K562 (cell line): ENCODE results near the gene CELSR2.

Experiments
- ATF1 ChIP-seq, 2 experiments: fragments of 450-650 bp in 1 of 2; IDR thresholded peaks; 2 replicates each; pipeline ENCODE4 v1.6.1; 2016; ENCODE audit warnings: missing compliant biosample characterization in 1 of 2, missing genetic modification characterization in 1 of 2
- EZH2 ChIP-seq: IDR thresholded peaks from 2 replicates; pipeline ENCODE4 v1.6.1; 2012; ENCODE audit warnings: low read depth, mild to moderate bottlenecking, inconsistent platforms, low read length, borderline replicate concordance
- IRF1 ChIP-seq: sonication (generic); formaldehyde crosslinking; IDR thresholded peaks from 2 replicates; pipeline ENCODE4 v1.8.0; 2022; ENCODE audit warnings: missing genetic modification reagents, mild to moderate bottlenecking, borderline replicate concordance
- JUND ChIP-seq, 2 experiments: IDR thresholded peaks; 2 replicates in 1 of 2; 3 replicates in 1 of 2; pipeline ENCODE4 v1.6.1; 2011; ENCODE audit warnings: borderline replicate concordance in 2 of 2, low read depth in 2 of 2, low read length in 2 of 2, improper control_type of control experiment in 1 of 2, missing biosample characterization in 1 of 2, missing genetic modification characterization in 1 of 2, missing genetic modification reagents in 1 of 2
- MXI1 ChIP-seq: IDR thresholded peaks from 2 replicates; pipeline ENCODE4 v1.6.1; 2011; ENCODE audit warnings: low read depth, mild to moderate bottlenecking, improper control_type of control experiment, low read length
- POLR2AphosphoS5 ChIP-seq: IDR thresholded peaks from 2 replicates; pipeline ENCODE4 v1.6.1; 2011; ENCODE audit warnings: mild to moderate bottlenecking, low read depth, low read length, moderate library complexity; ENCODE audit not compliant: control insufficient read depth, insufficient read depth
- ZFP36 ChIP-seq: fragments of 150-350 bp; IDR thresholded peaks from 2 replicates; pipeline ENCODE4 v1.6.1; 2018; ENCODE audit warnings: low read length, low read depth; ENCODE audit not compliant: partially characterized antibody

- TF ChIP-seq ZFP36: no peak
- no peak for TF ChIP-seq MXI1
- no peak for TF ChIP-seq ATF1 (CRISPR knock-in tag; IDR thresholded peaks at IDR 0.05)
- no peak for TF ChIP-seq ATF1 (tag; IDR thresholded peaks at IDR 0.05)
- TF ChIP-seq POLR2AphosphoS5: no peak
- no peak for TF ChIP-seq IRF1 (CRISPR knock-in tag)
- peak; percentile 49 for TF ChIP-seq JUND (IDR thresholded peaks at IDR 0.05; ENCODE audit: borderline replicate concordance, low read depth, low read length)
- TF ChIP-seq JUND (tag; IDR thresholded peaks at IDR 0.05; ENCODE audit: borderline replicate concordance, low read depth, low read length): 0 out of 3 replicates have a peak, but pooled peaks have one; percentile 26
- TF ChIP-seq EZH2: no peak
Observed at GRCh38 chr1:109218516-109218915, 30.8 kb upstream of the CELSR2 start.
